SK-N-SH treated with all-trans-retinoic acid at 6 μM for 48 hours (cell line): ENCODE data around the gene AGO4.

Experiments used
- ATAC-seq: fragments of 200-7000 bp; cut with Tn5 transposase; 3 replicates; pipeline ENCODE4 v1.9.1; 2020; ENCODE audit warnings: mild to moderate bottlenecking, moderate library complexity
- BACH2 ChIP-seq: fragments of 250-450 bp; sonication (Bioruptor Pico); IDR thresholded peaks from 2 replicates; pipeline ENCODE4 v1.9.0; 2021; ENCODE audit warnings: mild to moderate bottlenecking, borderline replicate concordance
- CREB5 ChIP-seq: fragments of 250-450 bp; sonication (Bioruptor Pico); IDR thresholded peaks from 2 replicates; pipeline ENCODE4 v1.5.1; 2020; ENCODE audit warnings: low read depth, mild to moderate bottlenecking, moderate library complexity
- CSDC2 ChIP-seq: fragments of 250-450 bp; sonication (Bioruptor Pico); IDR thresholded peaks from 2 replicates; pipeline ENCODE4 v1.5.0; 2020; ENCODE audit warnings: mild to moderate bottlenecking, moderate library complexity
- CSRNP3 ChIP-seq: fragments of 250-450 bp; sonication (Bioruptor Pico); IDR thresholded peaks from 2 replicates; pipeline ENCODE4 v1.5.1; 2021; ENCODE audit warnings: mild to moderate bottlenecking, moderate library complexity
- ESRRG ChIP-seq: fragments of 250-450 bp; sonication (Bioruptor Pico); IDR thresholded peaks from 2 replicates; pipeline ENCODE4 v1.6.1; 2021; ENCODE audit warnings: mild to moderate bottlenecking
- GLIS3 ChIP-seq: fragments of 250-450 bp; sonication (Bioruptor Pico); IDR thresholded peaks from 2 replicates; pipeline ENCODE4 v1.5.0; 2020; ENCODE audit warnings: mild to moderate bottlenecking, moderate library complexity
- ISL1 ChIP-seq: fragments of 250-450 bp; sonication (Bioruptor Pico); IDR thresholded peaks from 2 replicates; pipeline ENCODE4 v2.1.2; 2022; ENCODE audit warnings: mild to moderate bottlenecking, moderate library complexity
- OSR1 ChIP-seq: fragments of 250-450 bp; sonication (Bioruptor Pico); IDR thresholded peaks from 2 replicates; pipeline ENCODE4 v1.8.0; 2022; ENCODE audit warnings: moderate library complexity, mild to moderate bottlenecking, inconsistent platforms
- PATZ1 ChIP-seq: fragments of 250-450 bp; sonication (Bioruptor Pico); IDR thresholded peaks from 2 replicates; pipeline ENCODE4 v1.8.0; 2020; ENCODE audit warnings: mild to moderate bottlenecking, moderate library complexity, borderline replicate concordance
- POU6F1 ChIP-seq: fragments of 250-450 bp; sonication (Bioruptor Pico); IDR thresholded peaks from 2 replicates; pipeline ENCODE4 v1.8.0; 2021; ENCODE audit warnings: low read depth, mild to moderate bottlenecking, moderate library complexity, borderline replicate concordance
- PPARA ChIP-seq: fragments of 250-450 bp; sonication (Bioruptor Pico); IDR thresholded peaks from 2 replicates; pipeline ENCODE4 v1.5.0; 2020; ENCODE audit warnings: mild to moderate bottlenecking, borderline replicate concordance
- RARB ChIP-seq: fragments of 250-450 bp; sonication (Bioruptor Pico); IDR thresholded peaks from 2 replicates; pipeline ENCODE4 v1.8.0; 2021; ENCODE audit warnings: mild to moderate bottlenecking, moderate library complexity
- SNAI2 ChIP-seq: fragments of 250-450 bp; sonication (Bioruptor Pico); IDR thresholded peaks from 2 replicates; pipeline ENCODE4 v1.5.0; 2020; ENCODE audit warnings: mild to moderate bottlenecking, moderate library complexity
- TCF4 ChIP-seq: fragments of 250-450 bp; sonication (Bioruptor Pico); IDR thresholded peaks from 2 replicates; pipeline ENCODE4 v1.8.0; 2021; ENCODE audit warnings: mild to moderate bottlenecking, moderate library complexity, borderline replicate concordance
- TOX ChIP-seq: fragments of 250-450 bp; sonication (Bioruptor Pico); IDR thresholded peaks from 2 replicates; pipeline ENCODE4 v1.8.0; 2021; ENCODE audit warnings: mild to moderate bottlenecking, moderate library complexity, borderline replicate concordance
- TSHZ2 ChIP-seq: fragments of 250-450 bp; sonication (Bioruptor Pico); IDR thresholded peaks from 2 replicates; pipeline ENCODE4 v1.5.0; 2020; ENCODE audit warnings: mild to moderate bottlenecking, moderate library complexity
- ZC3H10 ChIP-seq: fragments of 250-450 bp; sonication (Bioruptor Pico); IDR thresholded peaks from 2 replicates; pipeline ENCODE4 v1.5.1; 2021; ENCODE audit warnings: mild to moderate bottlenecking, moderate library complexity
- ZFP3 ChIP-seq: fragments of 250-450 bp; sonication (Bioruptor Pico); IDR thresholded peaks from 2 replicates; pipeline ENCODE4 v1.5.0; 2020; ENCODE audit warnings: mild to moderate bottlenecking, moderate library complexity
- ZFP30 ChIP-seq: fragments of 450-650 bp; formaldehyde crosslinking; IDR thresholded peaks from 2 replicates; pipeline ENCODE4 v1.5.0; 2022; ENCODE audit warnings: mild to moderate bottlenecking, moderate library complexity
- ZNF565 ChIP-seq: fragments of 450-650 bp; formaldehyde crosslinking; conservative IDR thresholded peaks from 2 replicates; pipeline ENCODE4 v1.5.0; 2020; ENCODE audit warnings: low read depth, mild to moderate bottlenecking, moderate library complexity
- ZNF70 ChIP-seq: fragments of 450-650 bp; formaldehyde crosslinking; IDR thresholded peaks from 2 replicates; pipeline ENCODE4 v1.5.0; 2020; ENCODE audit warnings: mild to moderate bottlenecking, moderate library complexity
- ZNF8 ChIP-seq: fragments of 450-650 bp; formaldehyde crosslinking; IDR thresholded peaks from 2 replicates; pipeline ENCODE4 v1.5.0; 2020; ENCODE audit warnings: mild to moderate bottlenecking, moderate library complexity

The AGO4 gene

GRCh38 chr1:35788139-35788538, 19.7 kb upstream of the AGO4 start:
- no peak for TF ChIP-seq ZFP30 (CRISPR knock-in tag)
- no peak for TF ChIP-seq ZC3H10 (CRISPR knock-in tag)
- TF ChIP-seq GLIS3 (CRISPR knock-in tag): no peak
- TF ChIP-seq OSR1 (CRISPR knock-in tag): no peak
- no peak for TF ChIP-seq RARB (CRISPR knock-in tag)
- no peak for TF ChIP-seq ZNF70 (CRISPR knock-in tag)
- TF ChIP-seq POU6F1: no peak
- no peak for TF ChIP-seq CSRNP3 (CRISPR knock-in tag)
- TF ChIP-seq PATZ1: no peak
- TF ChIP-seq CREB5 (CRISPR knock-in tag): no peak
- TF ChIP-seq ZNF8 (CRISPR knock-in tag): no peak
- TF ChIP-seq BACH2 (CRISPR knock-in tag): no peak
- TF ChIP-seq TCF4 (CRISPR knock-in tag): no peak
- no peak for TF ChIP-seq ESRRG
- ATAC-seq: no peak

- no peak for ATAC-seq
- TF ChIP-seq OSR1 (CRISPR knock-in tag): no peak
- TF ChIP-seq PPARA (CRISPR knock-in tag): no peak
- TF ChIP-seq ZNF565 (CRISPR knock-in tag): no peak
- TF ChIP-seq SNAI2 (CRISPR knock-in tag): no peak
- TF ChIP-seq, all 23 proteins: peak for 0
Observed at GRCh38 chr1:35790670-35791069, 17.1 kb upstream of the AGO4 start.

GRCh38 chr1:35795295-35795694, 12.5 kb upstream of the AGO4 start:
- TF ChIP-seq CSRNP3 (CRISPR knock-in tag) (no peak), ISL1 (CRISPR knock-in tag) (no peak), ZNF70 (CRISPR knock-in tag) (no peak), ESRRG (no peak), TCF4 (CRISPR knock-in tag) (no peak), ZFP3 (CRISPR knock-in tag) (no peak), ZC3H10 (CRISPR knock-in tag) (no peak), SNAI2 (CRISPR knock-in tag) (no peak), TOX (CRISPR knock-in tag) (no peak), CREB5 (CRISPR knock-in tag) (no peak), ZFP30 (CRISPR knock-in tag) (no peak), OSR1 (CRISPR knock-in tag) (no peak), CSDC2 (no peak), TSHZ2 (CRISPR knock-in tag) (no peak), BACH2 (CRISPR knock-in tag) (no peak)
- no peak for ATAC-seq
